Measurements from ENCODE around the gene MUC6.

DNA sequence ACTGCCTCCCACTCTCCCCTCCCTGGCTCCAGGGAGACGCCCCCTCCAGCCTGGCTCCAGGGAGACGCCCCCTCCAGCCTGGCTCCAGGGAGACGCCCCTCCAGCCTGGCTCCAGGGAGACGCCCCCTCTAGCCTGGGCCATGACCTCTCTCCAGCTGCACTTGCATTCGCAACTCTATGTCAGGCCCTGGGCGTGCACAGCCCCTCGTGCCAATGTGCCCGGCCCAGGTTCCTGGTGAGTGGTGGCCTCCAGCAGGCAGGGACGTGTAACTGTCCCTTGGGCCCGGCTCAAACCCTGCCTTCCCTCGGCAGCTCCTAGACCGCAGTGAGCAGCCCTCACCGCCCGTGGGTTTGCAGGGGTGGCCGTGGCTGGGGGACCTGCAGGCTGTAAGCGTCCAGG, 6.9 kb downstream of the MUC6 start:
- TF ChIP-seq YY1 (IDR thresholded peaks at IDR 0.05; ENCODE audit: low read depth) (no peak), TCF12 (IDR thresholded peaks at IDR 0.05; ENCODE audit: low read depth) (no peak), FOXM1 (IDR thresholded peaks at IDR 0.05; ENCODE audit: borderline replicate concordance, low read depth) (no peak), EP300 (IDR thresholded peaks at IDR 0.05; ENCODE audit: borderline replicate concordance) (no peak), CEBPB (IDR thresholded peaks at IDR 0.05) (no peak), TAF1 (IDR thresholded peaks at IDR 0.05; ENCODE audit: low read depth) (no peak), RAD21 (IDR thresholded peaks at IDR 0.05; ENCODE audit: low read depth) (no peak), ZBTB7A (IDR thresholded peaks at IDR 0.05; ENCODE audit: low read depth) (no peak), TEAD4 (IDR thresholded peaks at IDR 0.05) (no peak)
- TF ChIP-seq, protein P1, sequence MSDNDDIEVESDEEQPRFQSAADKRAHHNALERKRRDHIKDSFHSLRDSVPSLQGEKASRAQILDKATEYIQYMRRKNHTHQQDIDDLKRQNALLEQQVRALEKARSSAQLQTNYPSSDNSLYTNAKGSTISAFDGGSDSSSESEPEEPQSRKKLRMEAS (IDR thresholded peaks at IDR 0.05), result no peak
- TF ChIP-seq, protein P2, sequence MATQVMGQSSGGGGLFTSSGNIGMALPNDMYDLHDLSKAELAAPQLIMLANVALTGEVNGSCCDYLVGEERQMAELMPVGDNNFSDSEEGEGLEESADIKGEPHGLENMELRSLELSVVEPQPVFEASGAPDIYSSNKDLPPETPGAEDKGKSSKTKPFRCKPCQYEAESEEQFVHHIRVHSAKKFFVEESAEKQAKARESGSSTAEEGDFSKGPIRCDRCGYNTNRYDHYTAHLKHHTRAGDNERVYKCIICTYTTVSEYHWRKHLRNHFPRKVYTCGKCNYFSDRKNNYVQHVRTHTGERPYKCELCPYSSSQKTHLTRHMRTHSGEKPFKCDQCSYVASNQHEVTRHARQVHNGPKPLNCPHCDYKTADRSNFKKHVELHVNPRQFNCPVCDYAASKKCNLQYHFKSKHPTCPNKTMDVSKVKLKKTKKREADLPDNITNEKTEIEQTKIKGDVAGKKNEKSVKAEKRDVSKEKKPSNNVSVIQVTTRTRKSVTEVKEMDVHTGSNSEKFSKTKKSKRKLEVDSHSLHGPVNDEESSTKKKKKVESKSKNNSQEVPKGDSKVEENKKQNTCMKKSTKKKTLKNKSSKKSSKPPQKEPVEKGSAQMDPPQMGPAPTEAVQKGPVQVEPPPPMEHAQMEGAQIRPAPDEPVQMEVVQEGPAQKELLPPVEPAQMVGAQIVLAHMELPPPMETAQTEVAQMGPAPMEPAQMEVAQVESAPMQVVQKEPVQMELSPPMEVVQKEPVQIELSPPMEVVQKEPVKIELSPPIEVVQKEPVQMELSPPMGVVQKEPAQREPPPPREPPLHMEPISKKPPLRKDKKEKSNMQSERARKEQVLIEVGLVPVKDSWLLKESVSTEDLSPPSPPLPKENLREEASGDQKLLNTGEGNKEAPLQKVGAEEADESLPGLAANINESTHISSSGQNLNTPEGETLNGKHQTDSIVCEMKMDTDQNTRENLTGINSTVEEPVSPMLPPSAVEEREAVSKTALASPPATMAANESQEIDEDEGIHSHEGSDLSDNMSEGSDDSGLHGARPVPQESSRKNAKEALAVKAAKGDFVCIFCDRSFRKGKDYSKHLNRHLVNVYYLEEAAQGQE (IDR thresholded peaks at IDR 0.05; ENCODE audit: low read depth), result no peak
- TF ChIP-seq, protein P3, sequence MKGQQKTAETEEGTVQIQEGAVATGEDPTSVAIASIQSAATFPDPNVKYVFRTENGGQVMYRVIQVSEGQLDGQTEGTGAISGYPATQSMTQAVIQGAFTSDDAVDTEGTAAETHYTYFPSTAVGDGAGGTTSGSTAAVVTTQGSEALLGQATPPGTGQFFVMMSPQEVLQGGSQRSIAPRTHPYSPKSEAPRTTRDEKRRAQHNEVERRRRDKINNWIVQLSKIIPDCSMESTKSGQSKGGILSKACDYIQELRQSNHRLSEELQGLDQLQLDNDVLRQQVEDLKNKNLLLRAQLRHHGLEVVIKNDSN (IDR thresholded peaks at IDR 0.05), result no peak

Measured in Ishikawa (cell line).